Fibroblast of peridontal ligament (primary cell): ENCODE data around the gene CACNA1B.
"Not testable (repeated sequence)": the region's sequence is repeated elsewhere in the genome, so short reads cannot be mapped to it uniquely, and the experiment has no call there.

Experiments
- DNase-seq: peaks from one replicate; pipeline ENCODE4 v3.0.0-alpha.2; 2010; ENCODE audit errors: extremely low read depth

CACNA1B gene

DNA sequence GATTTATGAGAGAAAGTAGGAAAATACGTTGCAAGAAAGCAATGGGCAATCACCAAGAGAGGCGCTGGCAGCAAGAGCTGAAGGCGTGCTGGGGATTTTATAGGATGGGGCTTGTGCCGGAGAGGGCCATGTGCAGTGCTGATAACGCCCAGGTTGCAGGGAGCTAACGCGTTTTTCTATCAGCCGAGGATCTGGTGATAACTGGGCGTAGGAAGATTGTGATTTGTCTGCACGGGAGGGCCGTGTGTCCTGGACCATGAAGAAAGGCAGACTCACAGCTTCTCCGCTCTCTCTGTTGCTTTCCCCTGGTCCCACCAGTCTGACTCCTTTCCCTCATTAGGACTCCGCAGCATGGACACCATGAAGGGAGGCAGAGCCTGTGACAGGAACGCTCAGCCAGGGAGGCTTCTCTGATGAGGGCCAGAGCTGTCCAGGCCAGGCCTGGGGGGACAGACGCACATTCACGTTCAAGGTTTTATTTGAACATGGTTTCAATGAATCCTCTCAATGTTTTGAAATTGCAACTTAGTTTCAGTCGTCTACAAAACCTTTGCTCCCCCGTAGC, 11.9 kb upstream of the CACNA1B start:
- no peak for DNase-seq

DNA sequence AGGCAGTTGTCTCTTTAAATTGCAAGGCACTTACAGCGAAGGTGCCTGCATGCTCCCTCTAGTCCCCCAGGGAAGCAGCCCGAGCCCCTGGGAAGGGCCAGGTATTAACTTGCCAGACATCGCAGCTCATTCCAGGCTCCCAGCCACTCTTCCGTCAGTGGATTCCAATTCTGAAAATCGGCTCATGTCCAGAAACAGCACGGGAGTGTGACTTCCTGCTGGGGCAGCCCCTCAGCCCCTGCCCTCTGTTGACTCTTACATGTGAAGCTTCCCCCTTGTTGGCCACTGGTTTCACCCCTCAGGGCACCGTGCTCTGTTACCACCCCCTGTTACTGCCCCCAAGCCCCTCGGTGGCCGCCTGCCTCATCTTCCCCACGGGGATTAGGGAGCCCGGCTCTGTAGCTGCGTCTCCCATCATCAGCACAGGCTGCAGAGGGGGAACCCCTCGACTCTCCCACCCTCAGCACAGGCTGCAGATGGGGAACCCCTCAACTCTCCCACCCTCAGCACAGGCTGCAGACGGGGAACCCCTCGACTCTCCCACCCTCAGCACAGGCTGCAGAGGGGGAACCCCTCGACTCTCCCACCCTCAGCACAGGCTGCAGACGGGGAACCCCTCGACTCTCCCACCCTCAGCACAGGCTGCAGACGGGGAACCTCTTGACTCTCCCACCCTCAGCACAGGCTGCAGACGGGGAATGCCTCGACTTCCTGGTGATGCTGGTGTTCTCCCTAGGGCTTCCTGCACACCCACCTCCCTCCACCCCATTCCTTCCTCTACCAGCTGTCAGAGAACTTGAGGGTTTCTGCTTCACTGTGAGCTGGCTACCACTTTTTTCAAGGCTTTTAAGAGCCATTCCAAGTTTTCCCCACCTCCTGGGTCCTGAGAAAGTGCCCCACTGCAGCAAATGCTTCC, 11.1 kb upstream of the CACNA1B start:
- DNase-seq = no peak

GRCh38 chr9:137870432-137870831, 7.2 kb upstream of the CACNA1B start:
- DNase-seq = no peak

- DNase-seq = no peak
Observed at GRCh38 chr9:137872296-137872695, 5.3 kb upstream of the CACNA1B start.

DNA sequence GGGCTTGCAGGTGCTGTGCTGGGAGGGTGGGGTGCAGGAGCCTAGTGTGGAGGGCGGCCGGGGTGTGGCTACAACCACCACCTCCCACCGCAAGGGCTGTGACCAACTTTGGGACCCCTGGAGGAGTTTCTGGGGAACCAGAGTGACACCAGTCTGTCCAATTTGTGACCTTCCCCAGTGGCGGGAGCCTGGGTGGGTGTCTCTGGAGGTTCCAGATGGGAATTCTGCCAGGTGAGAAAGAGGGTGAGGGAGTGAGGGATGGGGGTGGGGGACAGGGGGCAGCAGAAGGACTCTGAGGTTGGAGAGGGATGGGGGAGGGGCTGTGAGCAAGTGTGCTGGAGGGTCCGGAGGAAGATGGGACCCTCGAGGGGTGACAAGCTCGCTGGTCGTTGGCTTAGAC, 4.2 kb upstream of the CACNA1B start:
- no peak for DNase-seq

DNA sequence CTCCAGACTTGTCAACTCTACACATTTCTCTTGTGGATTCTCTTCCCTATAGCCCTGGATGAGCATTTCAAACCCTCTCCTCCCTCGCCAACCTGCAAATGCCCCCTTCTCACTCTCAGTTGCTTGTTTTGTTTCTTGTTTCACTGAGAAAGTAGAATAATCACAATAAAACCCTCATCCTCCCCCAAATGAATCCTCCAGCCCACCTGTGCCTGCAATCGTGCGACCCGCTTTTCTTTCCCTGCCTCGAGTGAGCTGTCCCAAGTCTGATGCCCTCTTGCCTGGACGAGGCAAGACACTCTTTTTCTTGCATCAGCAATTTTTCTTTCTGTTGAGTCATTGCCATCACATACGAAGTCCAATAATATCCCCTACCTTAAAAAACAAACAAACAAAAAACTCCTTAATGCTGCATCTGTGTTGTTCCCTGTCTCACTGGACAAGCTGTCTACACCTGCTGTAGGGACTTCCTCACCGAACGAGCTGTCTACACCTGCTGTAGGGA, 3.7 kb upstream of the CACNA1B start:
- no peak for DNase-seq

GRCh38 chr9:137875354-137875753, 2.2 kb upstream of the CACNA1B start:
- DNase-seq = no peak

DNA sequence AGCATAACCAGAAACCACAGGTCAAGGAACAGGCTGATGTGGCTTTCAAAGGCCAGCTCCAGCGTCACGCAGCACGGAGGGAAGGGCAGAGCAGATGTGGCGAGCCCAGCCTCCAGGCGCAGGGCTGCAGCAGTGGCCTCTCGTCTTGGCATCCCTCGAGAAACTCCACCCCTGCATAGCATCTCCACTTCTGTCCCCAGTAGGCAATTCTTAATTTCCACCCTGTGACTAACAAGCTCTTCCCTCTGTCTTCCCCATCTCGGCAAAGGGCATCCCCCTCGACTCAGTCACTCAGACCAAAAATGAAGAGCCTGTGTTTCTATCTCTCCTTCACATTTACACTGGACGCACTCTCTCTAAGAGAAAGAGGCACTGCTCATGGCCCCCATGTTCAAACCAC, 1.7 kb upstream of the CACNA1B start:
- no peak for DNase-seq

GRCh38 chr9:137876269-137876668, 1.3 kb upstream of the CACNA1B start:
- no peak for DNase-seq

DNA sequence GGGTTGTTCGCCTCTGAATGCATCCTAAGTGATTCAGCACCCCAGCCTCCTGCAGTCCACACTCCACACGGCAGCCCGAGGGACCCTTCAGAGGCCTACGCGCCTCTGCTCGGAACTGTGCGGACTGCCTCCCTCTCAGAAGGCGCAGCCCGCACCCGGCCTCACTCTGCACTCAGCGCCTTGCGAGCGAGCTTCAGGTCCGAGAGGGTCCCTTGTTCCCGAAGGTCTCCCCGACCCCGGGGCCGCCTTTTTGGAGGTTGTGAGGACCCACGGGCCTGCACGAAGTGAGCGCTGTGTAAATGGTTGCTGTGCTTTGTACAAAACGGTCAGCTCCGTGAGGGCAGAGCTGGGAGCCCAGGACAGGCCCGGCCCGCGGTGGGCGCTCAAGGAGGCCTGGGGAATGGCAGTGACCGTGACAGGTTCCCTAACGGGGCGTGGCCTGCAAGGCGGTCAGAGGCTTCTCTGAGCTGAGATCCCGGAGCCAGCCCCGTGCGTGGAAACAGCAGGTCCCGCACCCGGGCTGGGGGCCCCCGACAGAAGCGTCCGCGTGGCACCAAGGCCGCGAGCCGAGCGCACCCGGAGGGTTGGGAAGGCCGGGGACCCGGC, 698 bp upstream of the CACNA1B start:
- DNase-seq = no peak

- no peak for DNase-seq
Observed at GRCh38 chr9:137878146-137878941, 762 bp downstream of the CACNA1B start.

GRCh38 chr9:137879052-137879451, 1.5 kb downstream of the CACNA1B start:
- no peak for DNase-seq

DNA sequence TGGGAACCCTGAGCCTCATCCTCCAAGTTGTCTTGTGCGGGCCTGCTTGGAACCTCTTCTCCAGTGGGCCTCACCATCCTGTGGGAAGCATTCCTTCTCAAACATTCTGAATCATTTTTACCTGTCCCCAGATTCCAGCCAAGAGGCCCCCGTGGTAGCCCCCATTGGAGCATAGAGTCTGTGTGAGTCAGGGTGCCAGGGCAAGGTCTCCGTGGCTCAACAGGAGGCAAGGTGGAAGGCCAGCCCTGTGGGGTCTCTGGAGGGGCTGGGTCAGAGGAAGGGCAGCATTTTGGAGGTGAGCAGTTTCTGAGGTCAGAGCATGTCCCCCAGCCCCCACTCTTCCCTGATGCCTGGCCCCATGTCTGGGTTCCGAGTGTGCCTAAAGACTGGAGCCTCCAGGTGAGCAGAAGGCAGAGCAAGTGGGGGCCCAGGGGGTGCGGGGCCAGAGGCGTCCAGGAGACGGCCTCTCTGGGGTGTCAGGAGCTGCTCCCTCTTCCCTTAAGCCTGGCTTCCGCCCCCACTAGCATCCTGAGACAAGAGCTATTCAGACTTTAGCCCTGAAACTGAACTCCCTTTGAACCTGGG, 2.1 kb downstream of the CACNA1B start:
- DNase-seq = no peak

DNA sequence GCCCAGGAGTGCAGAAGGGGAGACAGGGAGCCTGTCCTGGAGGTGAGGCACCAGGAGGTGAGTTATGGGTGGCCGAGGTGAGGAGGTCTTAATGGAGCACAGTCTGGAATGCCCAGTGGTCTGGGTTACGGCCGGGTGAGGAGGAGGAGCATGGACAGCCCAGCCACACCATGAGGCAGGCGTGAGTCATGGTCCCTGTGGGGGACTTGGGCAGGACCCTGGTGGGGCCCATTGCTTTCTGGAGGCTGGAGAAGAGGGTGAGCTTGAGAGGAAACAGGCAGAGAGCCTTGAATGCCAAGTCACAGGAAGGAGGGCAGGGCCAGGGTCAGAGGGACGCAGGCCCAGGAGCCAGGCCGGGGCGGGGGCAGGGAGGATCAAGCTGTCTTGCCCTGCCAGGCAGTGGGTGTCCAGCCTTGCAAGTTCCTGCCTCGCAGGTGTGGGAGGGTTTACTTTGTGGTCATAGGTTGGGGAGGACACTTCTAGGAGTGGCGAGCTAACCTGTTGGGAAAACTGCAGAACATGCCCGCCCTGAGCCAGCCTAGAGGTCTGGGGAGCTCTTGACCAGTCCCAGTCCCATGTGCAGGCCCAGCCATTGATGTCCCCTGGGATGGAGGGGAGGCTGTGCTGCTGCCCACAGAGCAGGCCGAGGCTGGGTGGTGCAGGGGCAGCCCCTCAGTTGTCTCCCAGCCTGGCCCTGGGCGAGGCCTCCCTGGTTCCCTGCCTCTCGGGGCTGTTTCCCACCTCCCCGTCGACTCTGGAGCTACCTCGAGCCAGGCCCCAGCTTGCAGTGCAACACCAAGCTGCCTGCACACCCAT, 2.8 kb downstream of the CACNA1B start:
- DNase-seq = no peak

DNA sequence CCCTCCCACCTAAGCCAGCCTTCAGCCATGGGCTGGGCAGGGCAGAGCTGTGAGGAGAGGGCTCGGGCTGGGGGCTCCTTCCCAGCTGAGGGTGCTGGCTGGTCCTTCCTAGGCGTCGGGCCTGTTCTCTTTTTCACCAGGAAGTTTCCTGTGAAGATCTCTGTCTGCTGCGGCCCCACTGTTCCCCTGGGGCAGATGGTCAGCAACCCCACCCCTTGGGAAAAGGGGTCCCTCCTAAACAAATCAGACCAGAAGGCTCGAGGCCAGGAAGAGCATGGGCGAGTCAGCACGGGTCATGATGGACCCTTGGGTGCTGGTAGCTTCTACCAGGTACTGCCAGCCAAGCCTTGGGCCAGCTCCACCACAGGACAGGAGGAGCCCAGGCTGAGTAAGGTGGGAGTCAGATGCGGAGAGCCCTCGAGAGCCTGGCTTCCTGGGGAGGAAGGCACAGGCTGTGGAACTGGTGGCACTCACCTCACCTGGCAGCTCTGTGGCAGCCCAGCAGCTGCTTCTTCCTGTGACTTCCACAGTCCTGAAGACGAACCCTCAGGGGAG, 3.5 kb downstream of the CACNA1B start:
- no peak for DNase-seq

GRCh38 chr9:137881591-137882505, 4.3 kb downstream of the CACNA1B start:
- DNase-seq = no peak

- no peak for DNase-seq
Observed at GRCh38 chr9:137882506-137882821, 4.9 kb downstream of the CACNA1B start.

DNA sequence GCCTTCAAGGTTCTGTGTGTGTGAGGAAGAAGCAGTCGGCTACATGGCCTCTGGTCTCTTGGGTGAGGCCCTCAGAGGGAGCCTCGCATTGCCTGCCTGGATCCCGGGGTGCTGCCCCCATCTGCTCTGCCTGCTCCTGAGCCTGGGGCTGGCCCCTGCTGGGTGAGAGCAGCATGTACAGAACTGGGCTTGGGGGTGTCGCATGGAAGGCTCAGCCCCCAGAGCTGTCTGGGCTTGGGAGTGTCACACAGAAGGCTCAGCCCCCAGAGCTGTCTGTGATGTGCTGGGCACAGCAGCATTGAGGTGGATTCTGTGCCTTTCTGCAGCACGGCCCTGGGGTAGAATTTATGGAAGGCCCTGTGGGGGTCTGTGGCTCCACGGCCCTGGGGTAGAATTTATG, 6.4 kb downstream of the CACNA1B start:
- not testable (repeated sequence) for DNase-seq

- not testable (repeated sequence) for DNase-seq
Observed at GRCh38 chr9:137884547-137884946, 7.0 kb downstream of the CACNA1B start.
